Large intestine (tissue), 12 donors: ENCODE results near the gene CBR3. TPM values are rescaled to one million over a fixed set of nuclear protein-coding genes. Genes with fewer than 3 reads are reported as not detected.

ENCODE experiments used
- DNase-seq, 2 donors: peaks; one replicate each; pipeline versions ENCODE4 v3.0.0 to v3.0.0-alpha.2; 2013
- H3K27ac ChIP-seq: one replicate; pipeline ENCODE4 v1.5.1; 2013; ENCODE audit warnings: low read length
- H3K27me3 ChIP-seq: 2 replicates; pipeline ENCODE4 v1.6.1; 2013; ENCODE audit warnings: low read length; ENCODE audit not compliant: control insufficient read depth, insufficient read depth
- H3K36me3 ChIP-seq: 2 replicates; pipeline ENCODE4 v1.6.1; 2013; ENCODE audit warnings: low read length; ENCODE audit not compliant: control insufficient read depth, insufficient read depth
- H3K4me1 ChIP-seq: one replicate; pipeline ENCODE4 v1.6.1; 2013; ENCODE audit warnings: low read length; ENCODE audit not compliant: control insufficient read depth, insufficient read depth
- H3K4me3 ChIP-seq: one replicate; pipeline ENCODE4 v1.5.1; 2013; ENCODE audit warnings: low read length
- H3K9me3 ChIP-seq: one replicate; pipeline ENCODE4 v1.6.1; 2013; ENCODE audit warnings: mild to moderate bottlenecking, low read depth, low read length, moderate library complexity; ENCODE audit not compliant: control insufficient read depth
- WGBS: methylation state at CpG from one replicate; pipeline ENCODE4 v1.1.5; 2013; ENCODE audit warnings: low lambda C conversion rate; ENCODE audit not compliant: insufficient coverage; 5-methylcytosine and 5-hydroxymethylcytosine counted together
- long read RNA-seq, 11 donors: transcript quantifications; one replicate each; lab custom pipeline, GENCODE V29; 2026
- polyA plus RNA-seq: library from polyadenylated mRNA; unstranded; fragments of 120-200 nt; gene quantifications from one replicate; pipeline ENCODE4 v1.2.1, GENCODE V29; 2013

CBR3 gene
- polyA plus RNA-seq = 2.4 TPM
- long read RNA-seq, donor 1, partial matches to known transcripts = 0 of 1 reads
- long read RNA-seq, donor 1, other reads (novel, unspliced or antisense) = 0 of 1 reads
- long read RNA-seq, donor 2, partial matches to known transcripts = 0 of 1 reads
- long read RNA-seq, donor 2, other reads (novel, unspliced or antisense) = 0 of 1 reads
- long read RNA-seq, donor 3 = 0 reads
- long read RNA-seq, donor 4 = 0 reads
- long read RNA-seq, donor 5, partial matches to known transcripts = 0 of 1 reads
- long read RNA-seq, donor 5, other reads (novel, unspliced or antisense) = 0 of 1 reads
- long read RNA-seq, donor 6, transcript CBR3-201 (3 exons, 1,169 nt) = major isoform, 5 of 5 reads
- long read RNA-seq, donor 6, partial matches to known transcripts = 0 of 5 reads
- long read RNA-seq, donor 6, other reads (novel, unspliced or antisense) = 0 of 5 reads
- long read RNA-seq, donor 7, partial matches to known transcripts = 0 of 3 reads
- long read RNA-seq, donor 7, other reads (novel, unspliced or antisense) = 0 of 3 reads
- long read RNA-seq, donor 8, partial matches to known transcripts = 0 of 4 reads
- long read RNA-seq, donor 8, other reads (novel, unspliced or antisense) = 0 of 4 reads
- long read RNA-seq, donor 9, partial matches to known transcripts = 0 of 1 reads
- long read RNA-seq, donor 9, other reads (novel, unspliced or antisense) = 0 of 1 reads
- long read RNA-seq, donor 10, partial matches to known transcripts = 0 of 4 reads
- long read RNA-seq, donor 10, other reads (novel, unspliced or antisense) = 0 of 4 reads
- long read RNA-seq, donor 11, partial matches to known transcripts = 0 of 1 reads
- long read RNA-seq, donor 11, other reads (novel, unspliced or antisense) = 0 of 1 reads

DNA sequence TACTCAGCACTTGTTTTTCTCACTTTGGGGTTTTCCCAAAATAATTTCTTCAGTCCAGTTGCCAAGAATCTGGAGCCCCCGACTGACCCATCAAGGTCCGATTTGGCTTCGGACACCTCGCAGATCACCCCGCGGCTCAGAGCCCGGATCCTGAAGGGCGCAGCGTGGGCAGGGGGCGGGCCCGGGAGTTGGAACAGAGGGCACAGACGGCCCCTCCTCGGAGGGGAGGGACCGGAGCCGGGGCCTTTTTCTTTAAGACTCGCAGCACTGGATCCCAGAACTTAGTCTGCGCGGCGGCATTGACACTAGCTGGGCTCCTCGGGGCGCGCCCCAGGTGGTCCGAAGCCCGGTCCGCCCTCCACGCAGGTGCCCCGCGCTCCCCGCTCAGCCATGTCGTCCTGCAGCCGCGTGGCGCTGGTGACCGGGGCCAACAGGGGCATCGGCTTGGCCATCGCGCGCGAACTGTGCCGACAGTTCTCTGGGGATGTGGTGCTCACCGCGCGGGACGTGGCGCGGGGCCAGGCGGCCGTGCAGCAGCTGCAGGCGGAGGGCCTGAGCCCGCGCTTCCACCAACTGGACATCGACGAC, at the start of gene CBR3:
Gene CBR3 (plus strand): TSS at position 277 of the 588 bp plus-strand sequence. CDS start 114 bp downstream, at position 391.
- Histone ChIP-seq H3K9me3 (no peaks in the 10 kb centered on the region), H3K4me3 (peak within 1 kb of the TSS; percentile 52), H3K4me1 (peaks cover 18% of the 10 kb centered on the region), H3K36me3 (no peaks in the 10 kb centered on the region), H3K27me3 (peaks cover 36% of the 10 kb centered on the region), H3K27ac (peak within 1 kb of the TSS; percentile 48)
- DNase-seq = no peak
- no CpG with 5 or more reads among the region's 53 CpGs for WGBS

DNA sequence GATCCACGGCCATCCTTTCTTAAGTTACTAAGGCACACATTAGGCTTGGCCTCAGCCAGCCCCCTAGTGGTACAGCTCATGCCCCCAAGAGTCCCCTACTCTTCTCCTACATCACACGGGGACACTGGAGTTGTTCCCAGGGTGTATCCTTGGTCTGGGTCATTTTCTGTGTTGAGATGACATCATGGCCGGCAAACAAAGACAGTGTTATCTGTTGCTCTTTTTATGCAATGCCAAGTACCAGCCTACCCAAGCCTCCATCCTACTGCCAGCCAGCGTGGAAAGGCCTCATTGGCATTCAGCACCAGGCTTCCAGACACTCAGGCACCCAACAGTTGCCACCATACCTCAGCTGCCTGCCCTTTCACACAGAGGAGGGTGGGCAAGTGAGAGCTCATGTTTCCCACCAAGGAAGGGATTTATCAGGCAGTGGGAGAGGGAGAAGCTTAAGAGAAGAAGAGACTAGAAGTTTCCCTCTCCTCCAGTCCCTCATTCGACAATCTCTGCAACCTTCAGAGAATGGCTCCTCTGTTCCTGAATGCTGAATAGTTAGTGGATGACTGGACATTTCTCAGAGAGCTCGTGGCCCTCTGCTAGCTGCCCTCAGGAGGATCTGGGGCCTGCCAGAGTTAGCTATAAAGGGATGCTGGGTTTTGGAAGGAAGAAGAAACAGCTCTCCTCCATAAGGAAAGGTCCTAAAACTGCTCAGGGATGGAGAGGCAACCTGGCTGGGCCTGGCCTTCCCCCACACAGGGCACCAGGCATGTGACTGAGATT, 47.3 kb upstream of the CBR3 start:
- Histone ChIP-seq H3K27me3 (no peaks in the 10 kb centered on the region), H3K9me3 (no peaks in the 10 kb centered on the region), H3K27ac (no peak overlapping the region), H3K4me1 (no peaks in the 10 kb centered on the region), H3K36me3 (no peaks in the 10 kb centered on the region), H3K4me3 (no peak overlapping the region)
- no CpG with 5 or more reads among the region's 6 CpGs for WGBS
- no peak for DNase-seq

DNA sequence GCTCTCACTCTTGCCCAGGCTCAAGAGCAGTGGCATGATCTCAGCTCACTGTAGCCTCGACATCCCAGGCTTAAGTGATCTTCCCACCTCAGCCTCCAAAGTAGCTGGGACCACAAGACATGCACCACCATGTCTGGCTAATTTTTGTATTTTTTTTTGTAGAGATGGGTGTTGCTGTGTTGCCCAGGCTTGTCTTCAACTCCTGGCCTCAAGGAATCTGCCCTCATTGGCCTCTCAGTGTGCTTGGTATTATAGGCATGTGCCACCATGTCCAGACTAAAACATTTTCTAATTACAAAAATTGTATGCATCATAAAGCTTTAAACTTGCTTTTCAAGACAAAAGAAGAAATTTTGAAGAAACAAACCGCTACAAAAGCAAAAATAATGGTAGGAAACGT, 44.9 kb upstream of the CBR3 start:
- DNase-seq = no peak
- 100% methylated on average over 2 of the region's 3 CpGs for WGBS
- peaks cover 6% of the 10 kb centered on the region for H3K9me3 ChIP-seq
- H3K4me3 ChIP-seq = no peak overlapping the region
- no peak overlapping the region for H3K27ac ChIP-seq
- no peaks in the 10 kb centered on the region for H3K4me1 ChIP-seq
- H3K36me3 ChIP-seq = no peaks in the 10 kb centered on the region
- H3K27me3 ChIP-seq = no peaks in the 10 kb centered on the region

- no peak overlapping the region for H3K27ac ChIP-seq
- H3K4me3 ChIP-seq = no peak overlapping the region
- H3K27me3 ChIP-seq = no peaks in the 10 kb centered on the region
- peaks cover 6% of the 10 kb centered on the region for H3K9me3 ChIP-seq
- H3K4me1 ChIP-seq = no peaks in the 10 kb centered on the region
- no peak for DNase-seq
- H3K36me3 ChIP-seq = no peaks in the 10 kb centered on the region
These were observed 42.2 kb upstream of the CBR3 start for GRCh38 chr21:36092681-36093080.

GRCh38 chr21:36093512-36093911, 41.4 kb upstream of the CBR3 start:
- Histone ChIP-seq H3K9me3 (peaks cover 6% of the 10 kb centered on the region), H3K36me3 (no peaks in the 10 kb centered on the region), H3K4me3 (no peak overlapping the region), H3K4me1 (no peaks in the 10 kb centered on the region), H3K27ac (no peak overlapping the region), H3K27me3 (no peaks in the 10 kb centered on the region)
- DNase-seq = no peak
- no CpG with 5 or more reads among the region's 1 CpG for WGBS

- no peak overlapping the region for H3K27ac ChIP-seq
- no peak overlapping the region for H3K4me3 ChIP-seq
- WGBS = no CpG with 5 or more reads among the region's 1 CpG
- H3K27me3 ChIP-seq = peaks cover 2% of the 10 kb centered on the region
- no peaks in the 10 kb centered on the region for H3K4me1 ChIP-seq
- H3K36me3 ChIP-seq = no peaks in the 10 kb centered on the region
- DNase-seq = no peak
- peaks cover 6% of the 10 kb centered on the region for H3K9me3 ChIP-seq
These were observed 38.2 kb upstream of the CBR3 start for GRCh38 chr21:36096398-36097290.

DNA sequence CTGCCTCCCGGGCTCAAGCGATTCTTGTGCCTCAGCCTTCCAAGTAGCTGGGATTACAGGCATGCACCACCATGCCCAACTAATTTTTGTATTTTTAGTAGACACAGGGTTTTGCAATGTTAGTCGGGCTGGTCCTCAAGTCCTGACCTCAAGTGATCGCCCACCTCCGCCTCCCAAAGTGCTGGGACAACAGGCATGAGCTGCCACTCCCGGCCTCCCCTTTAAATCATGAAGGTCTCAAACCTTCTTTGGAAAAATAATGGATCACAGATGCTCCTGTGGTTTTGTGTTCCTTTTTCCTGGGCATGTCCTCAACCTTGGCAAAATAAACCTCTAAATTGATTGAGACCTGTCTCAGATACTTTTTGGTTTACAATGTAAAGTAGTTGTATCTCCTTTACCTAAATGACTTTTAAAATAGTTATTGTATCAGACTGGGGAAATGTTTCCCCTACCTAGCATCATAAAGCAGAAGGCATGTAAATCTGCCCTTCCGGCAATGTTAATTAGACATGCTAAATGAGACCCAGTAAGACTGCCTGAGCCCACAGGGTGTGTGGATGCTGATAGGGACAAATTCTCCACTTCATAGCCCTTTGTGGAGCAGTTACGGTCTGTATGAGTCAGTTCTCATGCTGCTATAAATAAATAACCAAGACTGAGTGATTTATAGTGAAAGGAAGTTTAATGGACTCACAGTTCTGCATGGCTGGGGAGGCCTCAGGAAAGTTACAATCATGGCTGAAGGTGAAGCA, 37.3 kb upstream of the CBR3 start:
- DNase-seq = peak in 1 of 2 donors; percentile 56
- H3K9me3 ChIP-seq = peaks cover 6% of the 10 kb centered on the region
- no CpG with 5 or more reads among the region's 8 CpGs for WGBS
- H3K36me3 ChIP-seq = no peaks in the 10 kb centered on the region
- H3K27me3 ChIP-seq = peaks cover 2% of the 10 kb centered on the region
- H3K4me3 ChIP-seq = no peak overlapping the region
- no peak overlapping the region for H3K27ac ChIP-seq
- H3K4me1 ChIP-seq = no peaks in the 10 kb centered on the region

GRCh38 chr21:36098182-36098532, 36.7 kb upstream of the CBR3 start:
- no peak overlapping the region for H3K4me3 ChIP-seq
- H3K27me3 ChIP-seq = peaks cover 2% of the 10 kb centered on the region
- peaks cover 2% of the 10 kb centered on the region for H3K9me3 ChIP-seq
- DNase-seq = no peak
- H3K4me1 ChIP-seq = no peaks in the 10 kb centered on the region
- H3K36me3 ChIP-seq = no peaks in the 10 kb centered on the region
- WGBS = no CpG with 5 or more reads among the region's 2 CpGs
- no peak overlapping the region for H3K27ac ChIP-seq

DNA sequence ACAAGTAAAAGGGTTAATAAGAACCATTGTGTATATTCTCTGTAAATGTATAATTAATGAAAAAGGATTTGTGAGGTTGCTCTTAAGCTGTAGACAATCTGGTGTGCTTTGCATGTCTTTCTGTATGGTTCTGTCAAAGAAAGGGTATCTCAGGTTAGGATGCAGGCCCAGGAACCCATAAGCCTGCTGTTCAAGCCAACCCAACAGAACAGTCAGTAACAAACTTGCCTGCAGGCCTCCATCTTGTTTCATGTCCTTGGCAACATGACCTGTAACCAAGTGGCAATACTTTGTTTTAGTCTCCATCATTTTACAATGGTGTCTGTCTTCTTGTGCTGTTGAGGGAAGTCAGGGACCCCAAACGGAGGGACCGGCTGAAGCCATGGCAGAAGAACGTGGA, 35.9 kb upstream of the CBR3 start:
- H3K36me3 ChIP-seq = no peaks in the 10 kb centered on the region
- no peaks in the 10 kb centered on the region for H3K9me3 ChIP-seq
- peaks cover 2% of the 10 kb centered on the region for H3K27me3 ChIP-seq
- H3K27ac ChIP-seq = no peak overlapping the region
- no peak overlapping the region for H3K4me3 ChIP-seq
- DNase-seq = no peak
- WGBS = no CpG with 5 or more reads among the region's 3 CpGs
- H3K4me1 ChIP-seq = no peaks in the 10 kb centered on the region
